Ammon's horn (tissue), 1 donor: ENCODE measurements around the gene MEG3.
A peak's percentile ranks its signal among the peaks of the same experiment; 100 is the strongest.

Experiments used
- DNase-seq: peaks from one replicate; pipeline ENCODE4 v3.0.0-alpha.2; 2016; ENCODE audit warnings: low spot score

Gene MEG3

GRCh38 chr14:100895411-100895810, 69.5 kb downstream of the MEG3 start:
- DNase-seq: no peak

DNA sequence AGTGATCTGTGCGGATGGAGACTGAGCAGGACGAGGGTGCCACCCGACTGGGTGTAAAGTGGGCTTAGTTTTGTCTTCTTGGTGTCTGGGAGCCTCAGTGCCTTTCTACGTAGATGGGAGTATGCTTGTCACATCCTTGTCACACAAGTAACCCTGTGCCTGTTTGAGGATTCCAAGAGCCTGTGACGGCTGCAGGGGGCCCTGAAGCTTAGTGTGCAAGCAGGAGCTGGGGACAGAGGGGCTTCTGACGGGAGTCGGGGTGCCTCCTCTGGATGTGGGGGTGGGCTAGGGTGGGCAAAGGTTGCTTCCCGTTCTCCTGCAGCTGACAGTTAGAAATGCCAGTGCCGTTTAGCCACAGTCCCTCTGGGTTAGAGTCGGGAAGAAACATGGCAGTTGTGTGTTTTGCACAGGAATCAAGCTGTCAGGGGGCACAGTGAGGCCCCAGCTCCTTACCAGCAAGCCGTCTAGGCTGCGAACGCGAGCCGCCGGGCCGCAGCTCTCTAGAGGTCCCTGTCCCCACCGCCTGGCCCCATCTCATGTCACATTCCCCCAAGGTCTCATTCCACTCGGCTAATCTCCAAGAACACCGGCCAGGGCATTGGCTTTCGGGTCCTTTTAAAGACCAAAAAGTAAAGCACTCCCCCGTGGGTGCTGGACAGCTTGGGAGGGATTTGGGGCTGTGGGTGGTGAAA, 70.6 kb downstream of the MEG3 start:
- no peak for DNase-seq

GRCh38 chr14:100898465-100898864, 72.5 kb downstream of the MEG3 start:
- DNase-seq: no peak

- peak; percentile 28 for DNase-seq
Observed at GRCh38 chr14:100898935-100899883, 73.3 kb downstream of the MEG3 start.

GRCh38 chr14:100899884-100900771, 74.2 kb downstream of the MEG3 start:
- no peak for DNase-seq

GRCh38 chr14:100900837-100901390, 75.0 kb downstream of the MEG3 start:
- peak; percentile 35 for DNase-seq

GRCh38 chr14:100901391-100902183, 75.7 kb downstream of the MEG3 start:
- DNase-seq: no peak

- DNase-seq: no peak
Observed at GRCh38 chr14:100902295-100903133, 76.6 kb downstream of the MEG3 start.

- DNase-seq: no peak
Observed at GRCh38 chr14:100903134-100903468, 77.2 kb downstream of the MEG3 start.

- no peak for DNase-seq
Observed at GRCh38 chr14:100903672-100904185, 77.8 kb downstream of the MEG3 start, which contains the start of gene RTL1. Gene RTL1 (minus strand): TSS chr14:100903722. CDS start chr14:100884788, 18,934 bp downstream.

DNA sequence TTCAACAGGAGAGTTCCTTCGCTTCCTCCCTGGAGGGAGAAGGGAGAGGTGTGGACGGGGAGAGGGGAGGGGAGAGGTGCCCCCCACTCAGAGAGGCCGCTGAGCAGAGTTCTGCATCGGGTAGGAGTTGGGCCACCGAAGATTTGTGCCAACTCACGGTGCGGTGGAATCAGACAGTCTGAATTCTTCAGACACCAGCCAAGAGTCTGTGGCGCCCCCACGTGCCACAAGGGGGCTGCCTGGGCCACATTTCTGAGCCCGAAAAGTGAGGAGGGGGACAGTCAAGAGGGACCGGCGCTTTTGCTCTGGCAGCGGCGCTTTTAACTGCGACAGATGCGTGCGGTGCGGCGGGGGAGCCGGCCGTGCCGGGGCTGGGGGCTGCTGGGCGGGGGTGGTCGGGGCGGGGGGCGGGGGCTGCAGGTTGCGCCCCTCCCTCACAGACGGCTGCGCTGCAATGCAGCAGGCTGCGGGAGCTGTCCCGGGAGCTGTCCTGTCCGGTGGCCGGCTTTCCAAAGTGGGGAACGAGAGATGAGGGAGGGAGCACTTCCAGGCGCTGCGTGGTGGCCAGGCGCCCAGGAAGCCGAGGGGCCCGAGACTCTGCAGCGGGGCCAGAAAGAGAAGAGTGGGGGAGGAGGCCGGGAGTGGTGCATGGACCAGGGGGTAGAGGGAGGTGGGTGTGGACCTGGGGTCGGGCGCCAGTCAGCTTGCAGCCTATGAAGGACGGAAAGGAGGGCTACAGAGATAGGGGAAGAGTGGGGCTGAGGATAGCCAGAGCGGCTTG, 78.6 kb downstream of the MEG3 start:
- DNase-seq: no peak

GRCh38 chr14:100905166-100905565, 79.2 kb downstream of the MEG3 start:
- DNase-seq: no peak

DNA sequence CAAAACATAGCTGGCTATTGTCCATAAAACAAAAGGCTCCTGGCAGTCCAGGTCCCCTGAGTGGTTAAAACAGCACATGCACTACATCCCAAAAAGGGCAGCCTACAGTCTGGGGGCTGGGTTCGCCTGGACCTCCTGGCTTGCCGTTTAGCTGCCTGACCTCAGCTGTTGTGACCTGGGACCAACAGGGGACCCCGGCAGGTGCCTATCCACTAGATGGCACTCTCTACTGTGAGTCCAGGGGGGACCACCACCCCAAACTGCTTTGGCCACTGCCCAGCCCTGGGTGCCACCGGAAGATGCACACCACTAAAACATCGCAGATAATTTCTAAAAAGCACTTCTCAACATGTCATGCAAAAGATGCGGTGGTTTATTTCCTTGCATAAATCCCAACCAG, 80.5 kb downstream of the MEG3 start:
- no peak for DNase-seq

GRCh38 chr14:100907240-100907639, 81.3 kb downstream of the MEG3 start:
- no peak for DNase-seq

GRCh38 chr14:100909439-100909838, 83.5 kb downstream of the MEG3 start:
- DNase-seq: no peak
